Stimulated activated CD4-positive, alpha-beta T cell treated with anti-CD3 and anti-CD28 coated beads, Interleukin-2, amount 100 ng/mL, for 4 hours (primary cell): Measurements from ENCODE around the gene STX2.
"Not testable (repeated sequence)": the region's sequence is repeated elsewhere in the genome, so short reads cannot be mapped to it uniquely, and the experiment has no call there.

Experiments used
- DNase-seq: peaks from one replicate; pipeline ENCODE4 v3.0.0-alpha.2; 2020; ENCODE audit warnings: low read depth

Gene STX2

DNA sequence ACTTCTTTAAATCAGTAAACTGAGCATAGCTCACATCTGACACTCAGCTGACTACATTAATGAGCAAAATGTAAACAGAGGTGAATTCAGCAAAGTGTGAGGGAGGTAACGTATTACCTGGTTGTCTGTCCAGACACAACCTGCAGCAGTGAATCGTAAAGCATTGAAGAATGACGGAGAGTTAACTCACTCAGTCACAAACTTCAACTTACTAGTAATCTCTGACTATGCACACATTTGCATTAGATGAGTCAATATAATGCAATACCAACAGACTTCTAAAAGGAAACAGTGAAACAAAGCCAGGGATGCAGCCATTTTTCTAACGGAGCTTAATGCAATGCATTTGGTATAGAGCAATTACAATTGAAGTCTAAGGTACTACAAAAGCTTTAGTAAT is 40.0 kb downstream of the STX2 start:
- no peak for DNase-seq

DNA sequence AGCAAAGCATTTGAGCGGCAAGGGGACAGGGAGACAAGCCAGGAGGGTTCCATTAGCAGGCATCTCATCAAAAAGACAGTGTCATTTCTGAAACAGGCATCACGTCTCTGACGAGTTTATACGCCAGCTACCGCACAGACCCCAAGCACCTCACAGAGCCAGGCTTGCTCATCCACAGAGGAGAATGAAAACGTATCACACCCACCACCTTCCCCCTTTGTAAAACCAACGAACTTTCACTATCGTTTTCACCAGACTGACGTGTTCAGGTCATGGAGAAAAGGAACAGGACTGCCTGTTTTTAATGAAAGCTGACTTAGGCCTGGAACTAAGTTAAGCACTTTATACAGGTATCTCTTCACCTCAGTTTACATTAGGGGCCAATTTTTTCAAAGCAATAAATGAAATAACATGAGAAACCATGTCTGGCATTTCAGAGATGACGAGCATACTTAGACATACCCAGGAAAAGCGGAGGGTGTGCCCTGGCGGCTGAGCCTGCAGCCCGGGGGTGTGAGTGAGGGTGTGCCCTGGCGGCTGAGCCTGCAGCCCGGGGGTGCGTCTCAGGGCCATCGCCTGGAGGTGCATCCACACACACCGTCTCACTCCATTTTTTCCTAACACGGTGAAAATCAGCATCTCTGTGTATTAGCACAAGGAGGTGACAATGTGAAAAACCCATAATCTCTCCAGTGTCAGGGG is 41.9 kb downstream of the STX2 start:
- no peak for DNase-seq

DNA sequence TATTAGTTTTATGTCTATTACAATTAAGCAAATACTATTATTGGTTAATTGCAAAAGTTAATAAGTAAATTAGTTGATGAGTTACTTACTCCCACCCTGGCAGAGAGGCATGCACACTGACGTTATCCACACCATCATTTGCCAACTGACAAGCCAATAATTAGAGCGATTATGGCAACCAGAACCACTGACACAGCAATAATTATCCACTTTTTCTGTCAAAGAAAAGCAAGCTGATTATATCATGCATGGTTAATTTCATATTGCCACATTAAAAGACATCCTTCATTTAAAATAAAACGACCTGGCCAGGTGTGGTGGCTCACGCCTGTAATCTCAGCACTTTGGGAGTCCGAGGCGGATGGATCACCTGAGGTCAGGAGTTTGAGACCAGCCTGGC is 43.1 kb downstream of the STX2 start:
- DNase-seq = no peak

DNA sequence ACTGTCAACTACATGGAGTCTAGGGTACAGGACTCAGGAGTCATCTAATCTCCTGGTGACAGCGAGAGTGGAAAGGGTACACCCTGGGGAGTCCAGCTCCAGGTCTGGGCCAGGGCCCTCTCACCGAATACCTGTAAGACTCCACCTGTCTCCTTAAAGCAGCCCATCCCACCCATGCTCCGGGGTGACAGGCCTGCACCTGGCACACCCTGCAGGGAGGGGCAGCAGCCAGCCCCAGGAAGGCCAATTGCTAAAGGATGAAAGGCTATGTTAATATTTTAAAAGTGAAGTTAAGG is 45.5 kb downstream of the STX2 start:
- DNase-seq = no peak

DNA sequence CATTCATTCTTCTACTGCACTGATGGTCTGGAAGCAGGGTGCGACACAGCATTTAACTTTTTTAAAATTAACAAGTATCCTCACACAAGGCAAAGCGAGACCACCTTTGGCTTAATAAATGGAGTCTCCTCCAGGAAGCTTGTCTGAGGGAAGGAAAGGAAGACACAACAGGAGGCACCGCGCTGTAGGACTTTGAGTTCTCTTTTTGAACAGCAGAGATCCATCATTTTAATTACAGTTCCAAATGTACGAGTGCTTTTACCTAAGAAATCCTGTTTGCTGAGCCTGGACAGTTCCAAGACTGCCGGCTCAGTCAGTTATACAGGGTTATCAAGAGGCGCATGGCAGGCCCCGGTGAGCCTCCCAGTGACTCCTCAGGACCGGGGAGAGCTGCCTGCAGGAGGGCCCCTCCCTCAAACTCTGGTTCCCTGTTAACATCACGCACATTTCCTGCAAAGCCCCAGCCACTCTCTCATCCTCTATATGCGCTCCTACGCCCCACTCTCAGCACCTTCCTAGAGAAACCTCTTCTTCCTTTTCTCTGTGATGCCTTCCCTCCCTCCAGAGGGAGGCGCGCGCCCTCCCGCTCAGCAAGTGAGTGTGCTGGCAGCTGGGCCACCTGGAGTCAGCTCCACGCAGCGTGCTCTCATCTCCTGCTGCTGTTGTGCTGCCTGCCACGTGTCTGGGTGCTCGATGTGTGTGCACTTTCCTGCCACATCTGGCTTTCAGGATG is 46.1 kb downstream of the STX2 start:
- DNase-seq = no peak

DNA sequence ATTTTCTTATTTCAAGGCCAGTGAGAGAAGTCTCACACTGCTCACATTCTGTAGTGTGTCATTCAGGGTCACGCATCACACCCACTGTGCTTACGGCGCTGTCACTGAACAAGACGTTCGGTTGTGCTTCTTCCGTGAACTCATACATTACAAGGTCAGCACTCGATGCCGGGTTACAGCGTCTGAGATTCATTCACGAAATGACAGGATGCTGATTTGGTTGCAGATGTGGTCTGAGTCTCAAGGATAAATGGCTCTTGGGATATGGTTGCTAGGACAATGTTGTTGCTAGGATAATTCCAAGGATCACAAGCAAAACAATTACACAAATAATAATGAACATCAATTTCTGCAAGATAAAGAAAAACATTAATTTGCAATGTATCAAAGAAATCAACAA is 47.4 kb downstream of the STX2 start:
- no peak for DNase-seq

GRCh38 chr12:130788515-130788914 is 50.5 kb downstream of the STX2 start:
- no peak for DNase-seq

DNA sequence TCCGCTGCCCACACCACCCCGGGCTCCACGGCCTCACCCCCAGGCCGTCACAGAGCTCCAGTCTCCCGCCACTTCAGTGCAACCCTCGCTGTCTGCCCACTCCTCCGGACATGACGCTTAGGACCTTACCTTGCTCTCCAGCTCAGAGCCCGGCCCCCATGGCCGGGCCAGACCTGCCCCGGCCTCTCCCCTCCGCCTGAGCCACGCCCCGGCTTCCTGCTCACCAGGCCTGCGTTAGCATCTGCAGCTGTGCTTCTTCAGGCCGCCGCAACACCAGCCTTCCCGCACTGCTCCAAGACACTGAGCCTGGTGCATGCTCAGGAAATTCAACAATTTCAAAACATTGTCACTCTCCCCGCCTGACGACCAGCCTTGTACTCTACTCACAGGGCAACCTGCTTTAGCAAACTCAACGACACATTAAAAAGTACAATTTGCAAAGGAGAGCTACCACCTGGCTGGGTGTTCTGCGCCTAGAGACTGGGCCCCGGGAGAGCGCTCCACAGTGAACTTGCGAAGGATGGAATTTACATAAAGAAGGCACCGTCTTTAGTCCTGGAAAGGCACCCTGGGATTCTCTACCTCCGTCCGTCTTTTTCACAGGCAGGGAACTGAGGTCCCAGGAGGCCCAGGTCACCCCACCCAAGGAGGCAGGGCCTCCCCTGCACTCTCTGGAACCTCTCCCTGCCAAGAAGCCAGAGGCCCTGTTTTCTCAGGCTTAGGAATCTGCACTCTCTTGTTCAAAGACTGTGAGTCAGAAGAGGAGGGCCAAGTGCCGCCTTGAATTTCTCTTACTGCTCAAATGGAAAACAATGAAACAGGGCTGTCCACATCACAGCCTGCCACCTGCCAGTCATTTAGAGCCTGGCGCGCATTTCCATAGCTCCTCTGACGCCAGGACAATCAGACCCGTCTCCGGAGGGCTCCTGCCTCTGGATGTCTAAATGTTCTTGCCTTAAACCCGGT is 51.3 kb downstream of the STX2 start:
- DNase-seq = no peak

DNA sequence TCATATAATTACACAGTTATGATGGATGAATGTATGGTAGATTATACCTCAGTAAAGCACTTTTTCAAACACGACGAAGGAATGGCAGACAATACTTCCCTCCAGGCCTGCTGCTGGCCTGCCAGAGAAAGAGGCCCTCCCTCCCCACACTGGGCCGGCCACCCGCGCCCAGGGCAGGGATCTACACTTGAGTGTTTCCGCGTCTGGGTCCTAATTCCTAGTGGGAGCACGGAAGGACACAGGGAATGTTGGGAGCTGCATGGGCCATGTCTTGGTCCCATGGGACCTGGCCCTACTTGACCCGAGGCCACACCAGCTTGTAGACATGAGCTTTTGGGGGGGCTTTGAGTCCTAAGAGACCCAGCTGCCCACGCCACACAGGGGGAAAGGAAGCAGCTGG is 52.0 kb downstream of the STX2 start:
- no peak for DNase-seq

GRCh38 chr12:130783110-130783715 is 55.8 kb downstream of the STX2 start:
- no peak for DNase-seq

DNA sequence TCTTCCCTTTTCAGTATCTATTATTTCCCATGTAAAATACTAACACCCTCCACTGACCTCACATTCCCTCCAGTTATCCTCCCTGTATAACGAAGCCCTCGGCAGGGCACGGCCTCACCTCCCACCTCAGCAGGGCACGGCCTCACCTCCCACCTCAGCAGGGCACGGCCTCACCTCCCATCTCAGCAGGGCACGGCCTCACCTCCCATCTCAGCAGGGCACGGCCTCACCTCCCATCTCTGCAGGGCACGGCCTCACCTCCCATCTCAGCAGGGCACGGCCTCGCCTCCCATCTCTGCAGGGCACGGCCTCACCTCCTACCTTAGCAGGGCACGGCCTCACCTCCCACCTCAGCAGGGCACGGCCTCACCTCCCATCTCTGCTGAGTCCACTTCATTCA is 56.8 kb downstream of the STX2 start:
- DNase-seq = not testable (repeated sequence)

DNA sequence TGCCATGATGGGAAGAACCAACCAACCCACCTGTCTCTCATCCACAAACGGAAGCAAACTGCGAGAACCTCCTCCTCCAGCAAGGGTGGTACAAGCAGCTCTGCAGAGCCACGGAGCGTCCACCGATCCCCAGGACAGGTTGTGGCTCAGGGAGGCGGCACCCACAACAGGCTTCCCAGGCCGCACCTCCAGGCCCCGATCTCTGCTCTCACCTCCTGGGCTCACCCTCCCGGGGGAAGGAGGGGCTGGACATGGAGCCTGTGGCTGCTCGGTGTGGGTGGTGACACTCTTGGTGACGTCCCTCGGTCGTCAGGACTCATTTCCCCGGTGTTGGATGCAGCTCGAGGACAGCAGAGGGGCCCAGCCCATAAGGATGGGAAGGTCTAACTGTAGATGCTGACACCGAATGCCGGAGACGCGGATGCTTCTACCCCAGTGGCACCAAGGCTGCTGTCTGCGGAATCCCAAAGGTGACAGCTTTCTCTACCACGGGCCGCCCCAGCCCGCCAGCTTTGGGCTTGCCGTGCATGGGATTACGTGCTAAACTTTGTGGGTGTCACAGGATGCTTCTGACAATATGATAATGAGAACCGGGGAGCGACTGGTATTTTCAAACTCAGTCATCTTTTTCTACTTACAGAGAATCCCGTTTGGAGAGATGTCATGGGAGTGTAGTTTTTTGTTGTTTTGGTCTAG is 58.0 kb downstream of the STX2 start:
- no peak for DNase-seq

DNA sequence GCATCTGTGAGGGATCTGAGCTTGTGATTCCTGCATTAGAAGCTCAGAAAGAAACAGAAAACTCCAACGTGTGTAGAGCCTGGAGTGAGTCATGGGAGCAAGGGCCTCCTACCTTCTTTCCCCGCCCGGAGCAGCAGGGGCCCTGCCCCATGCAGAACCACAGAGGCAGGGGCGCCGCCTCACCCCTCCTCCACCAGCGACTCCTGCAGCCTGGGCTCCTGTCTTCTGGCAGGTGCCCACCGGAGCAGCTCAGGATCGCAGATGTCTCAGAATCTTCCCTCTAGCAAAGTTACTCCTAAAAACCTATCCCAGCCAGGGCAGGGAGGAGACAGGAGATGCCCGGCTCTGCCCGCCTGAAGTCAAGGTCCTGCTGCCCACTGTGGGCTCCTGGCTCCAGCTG is 58.7 kb downstream of the STX2 start:
- DNase-seq = no peak

GRCh38 chr12:130778776-130779175 is 60.3 kb downstream of the STX2 start:
- no peak for DNase-seq

DNA sequence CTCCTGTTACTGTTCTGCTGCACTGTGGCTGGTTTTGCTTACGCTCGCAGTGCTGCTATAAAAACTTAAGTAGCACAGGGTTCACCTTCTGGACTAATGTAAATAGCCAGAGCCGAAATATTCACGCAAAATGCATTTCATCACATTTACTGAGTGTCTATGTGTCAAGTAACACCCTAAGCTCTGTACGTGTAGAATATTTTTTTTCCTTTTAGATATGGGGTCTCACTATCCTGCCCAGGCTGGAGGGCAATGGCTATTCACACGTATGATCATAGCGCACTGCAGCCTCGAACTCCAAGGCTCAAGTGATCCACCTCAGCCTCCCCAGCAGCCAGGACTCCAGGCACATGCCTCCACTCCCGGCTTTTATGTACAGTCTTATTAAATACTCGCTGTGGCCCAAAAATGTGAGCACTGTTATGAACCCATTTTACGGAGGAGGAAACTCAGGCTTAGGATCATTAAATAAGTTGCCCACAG is 62.2 kb downstream of the STX2 start:
- DNase-seq = no peak

DNA sequence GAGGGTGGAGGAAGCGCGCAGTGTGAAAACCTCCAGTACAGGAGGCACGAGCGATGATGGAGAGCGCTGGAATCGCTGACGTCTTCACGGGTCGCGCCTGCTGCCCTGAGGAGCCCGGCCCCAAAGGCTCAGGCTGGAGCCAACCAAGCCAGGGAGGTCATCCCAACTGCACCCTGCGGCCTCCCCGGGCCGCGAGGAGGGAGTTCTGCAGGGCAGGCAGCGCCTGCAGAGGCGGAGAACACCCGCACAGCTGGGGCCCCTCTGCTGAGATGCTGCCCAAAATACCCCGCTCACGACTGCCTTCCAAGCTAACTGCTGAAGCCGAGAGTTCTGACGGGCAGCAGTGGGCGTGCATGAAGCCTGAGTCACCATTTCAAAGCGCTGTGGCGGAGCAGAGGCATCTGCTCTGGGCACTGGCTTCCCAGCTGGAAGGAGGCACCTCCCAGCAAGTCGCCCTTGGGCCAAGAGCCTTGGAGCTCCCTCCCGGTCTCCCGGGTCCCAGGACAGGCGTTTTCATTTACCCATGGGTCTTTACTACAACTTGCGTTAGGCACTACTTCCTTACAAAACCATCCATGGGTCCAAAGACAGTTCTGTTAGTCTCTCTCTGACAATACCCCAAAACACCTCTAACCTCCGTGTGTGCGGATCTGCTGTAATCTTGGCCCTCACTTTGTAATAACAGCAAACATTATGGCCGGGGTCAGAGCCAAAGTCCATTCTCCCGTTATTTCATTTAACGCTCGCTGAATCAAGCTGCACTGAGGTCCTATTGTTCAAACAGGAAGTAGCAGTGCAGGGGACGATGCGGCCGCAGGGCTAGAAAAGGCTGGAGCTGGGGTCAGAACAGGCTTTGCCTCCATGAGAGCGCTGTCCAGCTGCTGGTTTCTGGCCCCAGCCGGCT is 62.8 kb downstream of the STX2 start:
- peak; percentile 66 for DNase-seq

GRCh38 chr12:130770413-130771028 is 68.5 kb downstream of the STX2 start:
- no peak for DNase-seq

- DNase-seq = no peak
Observed at GRCh38 chr12:130768120-130768519, 70.9 kb downstream of the STX2 start.

DNA sequence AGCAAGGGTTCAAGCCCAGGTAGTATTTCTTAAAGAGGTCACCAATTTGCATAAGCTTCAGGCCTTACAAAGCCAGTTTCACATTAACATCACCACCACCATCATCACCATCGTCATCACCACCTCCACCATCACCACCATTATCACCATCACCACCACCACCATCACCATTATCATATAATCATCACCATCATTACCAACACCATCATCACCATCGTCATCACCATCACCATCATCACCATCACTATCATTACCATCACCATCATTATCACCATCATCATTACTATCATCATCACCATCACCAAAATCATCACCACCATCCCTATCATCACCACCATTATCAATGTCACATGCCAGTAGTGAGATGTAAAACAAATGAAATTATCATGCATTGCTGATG is 72.6 kb downstream of the STX2 start:
- DNase-seq = no peak

DNA sequence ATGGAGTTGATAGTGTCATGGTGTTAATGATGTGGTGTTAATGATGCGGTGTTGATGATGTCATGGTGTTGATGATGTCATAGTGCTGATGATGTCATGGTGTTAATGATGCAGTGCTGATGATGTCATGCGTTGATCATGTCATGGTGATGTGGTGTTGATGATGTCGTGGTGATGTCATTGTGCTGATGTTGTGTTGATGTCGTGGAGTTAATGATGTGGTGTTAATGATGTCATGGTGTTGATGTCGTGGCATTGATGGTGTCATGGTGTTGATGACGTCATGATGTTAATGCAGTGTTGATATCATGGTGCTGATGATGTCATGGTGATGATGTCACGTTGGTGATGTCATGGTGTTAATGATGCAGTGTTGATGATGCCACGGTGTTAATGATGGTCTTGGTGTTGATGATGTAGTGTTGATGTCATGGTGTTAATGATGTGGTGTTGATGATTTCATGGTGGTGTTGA is 73.8 kb downstream of the STX2 start:
- no peak for DNase-seq
